Lung (tissue), 12 donors: ENCODE measurements around the gene PCP4. TPM values are rescaled to one million over a fixed set of nuclear protein-coding genes. Genes with fewer than 3 reads are reported as not detected.
A peak's percentile ranks its signal among the peaks of the same experiment; 100 is the strongest.

ENCODE experiments used
- ATAC-seq: fragments of 200-7000 bp; cut with Tn5 transposase; one replicate; pipeline ENCODE4 v1.9.1; 2020; ENCODE audit warnings: moderate number of reproducible peaks; ENCODE audit not compliant: insufficient read depth, low FRiP score
- DNase-seq, 3 donors: peaks; one replicate each; pipeline ENCODE4 v3.0.0-alpha.2; 2013 to 2017
- H3K27ac ChIP-seq, 2 donors: one replicate each; pipeline ENCODE4 v1.5.1; 2013; ENCODE audit warnings: mild to moderate bottlenecking in 2 of 2, moderate library complexity in 2 of 2, control low read depth in 1 of 2, inconsistent platforms in 1 of 2, low read depth in 1 of 2, low read length in 1 of 2
- H3K27me3 ChIP-seq, 3 donors: one replicate each; pipeline ENCODE4 v1.5.1; 2013; ENCODE audit warnings: low read length in 2 of 3; ENCODE audit not compliant: control insufficient read depth in 3 of 3, insufficient read depth in 3 of 3
- H3K36me3 ChIP-seq, 4 donors: one replicate each; pipeline ENCODE4 v1.5.1; 2013; ENCODE audit warnings: low read length in 4 of 4, mild to moderate bottlenecking in 1 of 4, moderate library complexity in 1 of 4; ENCODE audit not compliant: control insufficient read depth in 4 of 4, insufficient read depth in 4 of 4
- H3K4me1 ChIP-seq, 5 donors: one replicate each; pipeline ENCODE4 v1.5.1; 2013; ENCODE audit warnings: low read length in 5 of 5, mild to moderate bottlenecking in 2 of 5, moderate library complexity in 1 of 5; ENCODE audit not compliant: control insufficient read depth in 5 of 5, insufficient read depth in 5 of 5
- H3K4me3 ChIP-seq: one replicate; pipeline ENCODE4 v1.5.1; 2013; ENCODE audit warnings: mild to moderate bottlenecking, control low read depth, moderate library complexity
- H3K9ac ChIP-seq, 2 donors: one replicate each; pipeline ENCODE4 v1.5.1; 2013; ENCODE audit warnings: low read length in 2 of 2, control low read depth in 1 of 2; ENCODE audit not compliant: insufficient read depth in 1 of 2
- H3K9me3 ChIP-seq, 4 donors: one replicate each; pipeline ENCODE4 v1.5.1; 2013; ENCODE audit warnings: low read length in 3 of 4, mild to moderate bottlenecking in 1 of 4, moderate library complexity in 1 of 4; ENCODE audit not compliant: control insufficient read depth in 4 of 4, insufficient read depth in 3 of 4
- CTCF ChIP-seq: IDR thresholded peaks from 2 replicates; pipeline ENCODE4 v1.5.1; 2012; ENCODE audit warnings: mild to moderate bottlenecking; ENCODE audit errors: control extremely low read depth, extremely low read depth
- WGBS, 2 donors: extraction: QIAGEN DNeasy Blood & Tissue Kit; methylation state at CpG; one replicate each; pipeline ENCODE4 v1.1.7; 2013; 5-methylcytosine and 5-hydroxymethylcytosine counted together
- polyA plus RNA-seq, 2 donors: library from polyadenylated mRNA; stranded (reverse); fragments of 200-250 nt; gene quantifications; one replicate each; pipeline ENCODE4 v1.2.1, GENCODE V29; 2013
- total RNA-seq, 2 donors: library from RNA; depleted of rRNA in 1 of 2; stranded (reverse); fragments of >200 nt in 1 of 2; gene quantifications; one replicate each; pipeline ENCODE4 v1.2.1, GENCODE V29; 2014 to 2021
- donor health status: control.
- donor health status: control.
- donor health status: Bipolar disorder and iron deficiency.
- donor health status: healthy.
- donor health status: DM: yes; HTN: yes; CAD: no.

PCP4 gene
- total and polyA plus RNA-seq, 4 donors, result 0.74 to 3.1 (median 1.3) TPM; not detected in 1

GRCh38 chr21:39972976-39973770, 105.9 kb downstream of the PCP4 start:
- DNase-seq (peak in 1 of 3 donors; percentile 40), ATAC-seq (no peak)
- no peak for TF ChIP-seq CTCF
- no peak overlapping the region for H3K27ac ChIP-seq
- no peaks in the 10 kb centered on the region for H3K36me3 ChIP-seq
- 86 to 90% methylated on average over 14 of the region's 14 CpGs for WGBS, 2 donors
- no peak overlapping the region for H3K4me3 ChIP-seq
- H3K4me1 ChIP-seq, result no peaks in the 10 kb centered on the region
- H3K9me3 ChIP-seq, result peaks cover 0 to 8% (median 0%) of the 10 kb centered on the region in 4 donors
- H3K9ac ChIP-seq, result no peak overlapping the region
- no peaks in the 10 kb centered on the region for H3K27me3 ChIP-seq

- Histone ChIP-seq H3K9ac (no peak overlapping the region), H3K4me1 (no peaks in the 10 kb centered on the region), H3K4me3 (no peak overlapping the region), H3K27me3 (no peaks in the 10 kb centered on the region), H3K27ac (no peak overlapping the region), H3K36me3 (no peaks in the 10 kb centered on the region), H3K9me3 (peaks cover 0 to 3% (median 0%) of the 10 kb centered on the region in 4 donors)
- 82 to 84% methylated on average over 5 of the region's 5 CpGs for WGBS, 2 donors
- TF ChIP-seq CTCF, result no peak
- no peak for ATAC-seq
- DNase-seq, result no peak
Observed at GRCh38 chr21:39976800-39977199, 109.6 kb downstream of the PCP4 start.

Other genes with a start within 250 kb of the PCP4 start
- gene IGSF5, start 122.3 kb upstream of the PCP4 start, total RNA-seq, result under 1 TPM in 1 of 2 donors, not detected in 1; 0.11 TPM
- under 1 TPM; 0.06 TPM for gene IGSF5, start 122.3 kb upstream of the PCP4 start, polyA plus RNA-seq